HG03558 (cell line): Measurements from ENCODE around the gene PDSS1.
"Not testable (repeated sequence)": the region's sequence is repeated elsewhere in the genome, so short reads cannot be mapped to it uniquely, and the experiment has no call there.

ENCODE experiments used
- ATAC-seq: cut with Tn5 transposase; IDR thresholded peaks from one replicate; pipeline ENCODE4 v1.9.1; 2021; ENCODE audit warnings: moderate number of reproducible peaks; ENCODE audit not compliant: unreplicated experiment; ENCODE audit errors: extremely low read depth

PDSS1 gene

DNA sequence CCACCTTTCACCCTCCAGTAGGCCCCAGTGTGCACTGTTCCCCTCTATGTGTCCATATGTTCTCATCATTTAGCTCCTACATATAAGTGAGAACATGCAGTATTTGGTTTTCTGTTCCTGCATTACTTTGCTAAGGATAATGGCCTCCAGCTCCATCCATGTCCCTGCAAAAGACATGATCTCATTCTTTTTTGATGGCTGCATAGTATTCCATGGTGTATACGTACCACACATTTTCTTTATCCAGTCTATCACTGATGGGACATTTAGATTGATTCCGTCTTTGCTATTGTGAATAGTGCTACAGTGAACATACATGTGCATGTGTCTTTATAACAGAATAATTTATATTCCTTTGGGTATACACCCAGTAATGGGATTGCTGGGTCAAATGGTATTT is 92.3 kb downstream of the PDSS1 start:
- ATAC-seq, result not testable (repeated sequence)

DNA sequence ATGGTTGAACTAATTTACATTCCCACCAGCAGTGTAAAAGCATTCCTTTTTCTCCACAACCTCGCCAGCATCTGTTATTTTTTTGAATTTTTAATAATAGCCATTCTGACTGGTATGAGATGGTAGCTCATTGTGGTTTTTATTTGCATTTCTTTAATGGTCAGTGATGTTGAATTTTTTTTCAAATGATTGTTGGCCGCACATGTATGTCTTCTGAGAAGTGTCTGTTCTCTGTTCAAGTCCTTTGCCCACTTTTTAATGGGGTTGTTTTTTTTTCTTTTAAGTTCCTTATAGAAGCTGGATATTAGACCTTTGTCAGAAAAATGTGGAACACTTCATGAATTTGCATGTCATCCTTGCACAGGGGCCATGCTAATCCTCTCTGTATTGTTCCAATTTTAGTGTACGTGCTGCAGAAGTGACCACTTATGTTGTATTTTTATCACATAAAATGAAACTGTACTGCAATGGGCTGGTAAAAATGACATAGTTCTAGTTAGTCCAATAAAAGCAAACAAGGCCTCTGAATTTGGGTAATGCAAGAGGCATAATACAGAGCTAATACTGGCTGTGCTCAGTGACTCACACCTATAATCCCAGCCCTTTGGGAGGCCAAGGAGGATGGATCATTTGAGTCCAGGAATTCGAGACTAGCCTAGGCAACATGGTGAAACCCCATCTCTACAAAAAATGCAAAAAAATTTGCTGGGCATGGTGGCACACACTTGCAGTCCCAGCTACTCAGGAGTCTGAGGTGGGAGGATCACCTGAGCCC is 92.9 kb downstream of the PDSS1 start:
- no peak for ATAC-seq

DNA sequence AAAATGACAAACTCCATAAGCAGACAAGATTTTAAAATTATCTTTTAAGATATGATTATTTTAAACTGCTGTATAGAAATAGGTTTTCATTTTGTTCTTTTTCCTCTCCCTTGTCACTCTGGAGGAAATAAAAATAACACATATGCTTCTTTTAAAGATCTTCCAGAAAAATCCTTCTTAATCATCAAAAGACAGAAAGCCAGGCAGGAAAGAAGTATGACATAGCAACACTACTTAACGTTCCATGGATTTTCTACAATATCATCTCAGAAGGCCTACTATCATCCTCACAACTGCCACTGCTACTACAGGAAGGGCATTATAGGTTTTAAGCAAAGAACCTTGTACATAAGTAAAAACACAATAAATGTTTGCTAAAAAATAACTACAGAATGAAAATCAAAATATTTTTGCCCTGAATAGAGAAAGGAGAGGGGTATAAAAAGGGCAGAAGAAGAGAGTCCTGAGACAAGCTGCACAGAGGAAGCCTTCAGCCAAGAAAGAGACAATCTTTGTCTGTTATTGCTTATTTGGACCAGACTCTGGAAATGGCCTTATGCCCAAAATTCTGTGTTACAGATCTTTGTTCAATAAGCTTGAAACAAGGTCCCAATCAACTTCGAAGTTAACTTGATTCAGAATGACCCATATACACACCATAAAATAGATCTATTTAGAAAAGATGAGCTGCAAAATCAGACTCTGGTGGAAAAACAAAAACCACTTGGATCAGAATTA is 95.4 kb downstream of the PDSS1 start:
- ATAC-seq, result no peak
